HG02840 (cell line): ENCODE measurements around the gene RTP2.

Source experiments
- ATAC-seq: cut with Tn5 transposase; IDR thresholded peaks from one replicate; pipeline ENCODE4 v1.9.1; 2021; ENCODE audit warnings: mild to moderate bottlenecking, moderate library complexity, moderate number of reproducible peaks; ENCODE audit not compliant: unreplicated experiment, low FRiP score

RTP2 gene

GRCh38 chr3:187678726-187679268 is 23.6 kb downstream of the RTP2 start:
- ATAC-seq: no peak

GRCh38 chr3:187677604-187678003 is 24.8 kb downstream of the RTP2 start:
- ATAC-seq: no peak

- ATAC-seq: no peak
These were observed 29.3 kb downstream of the RTP2 start for GRCh38 chr3:187673012-187673411.

- no peak for ATAC-seq
These were observed 32.5 kb downstream of the RTP2 start, which contains the start of gene SST for GRCh38 chr3:187669675-187670504. Gene SST (minus strand): TSS chr3:187670394. CDS start chr3:187670291, 103 bp downstream.

GRCh38 chr3:187667526-187667925 is 34.8 kb downstream of the RTP2 start:
- ATAC-seq: no peak

- ATAC-seq: no peak
These were observed 36.5 kb downstream of the RTP2 start for GRCh38 chr3:187665764-187666402.

- ATAC-seq: no peak
These were observed 37.3 kb downstream of the RTP2 start for GRCh38 chr3:187665010-187665409.

- no peak for ATAC-seq
These were observed 39.4 kb downstream of the RTP2 start for GRCh38 chr3:187662848-187663409.

- no peak for ATAC-seq
These were observed 41.1 kb downstream of the RTP2 start for GRCh38 chr3:187661267-187661666.

GRCh38 chr3:187651282-187651681 is 51.1 kb downstream of the RTP2 start:
- no peak for ATAC-seq
